Esophagus muscularis mucosa (tissue), 4 donors: ENCODE results near the gene MRPL24. TPM values are rescaled to one million over a fixed set of nuclear protein-coding genes. Genes with fewer than 3 reads are reported as not detected.
A peak's percentile ranks its signal among the peaks of the same experiment; 100 is the strongest.

ENCODE experiments used
- DNase-seq: peaks from one replicate; pipeline ENCODE4 v3.0.0-alpha.2; 2017; ENCODE audit errors: extremely low spot score
- H3K27ac ChIP-seq, 4 donors: fragments of 200-600 bp; sonication (generic); replicated peaks in 1 of 4; 1 replicate in 3 of 4; 2 replicates in 1 of 4; pipeline ENCODE4 v1.5.1; 2016 to 2019; ENCODE audit warnings: mild to moderate bottlenecking in 1 of 4
- H3K27me3 ChIP-seq, 4 donors: fragments of 200-600 bp; sonication (generic); one replicate each; pipeline versions ENCODE4 v1.5.1 to v1.6.0; 2016 to 2019
- H3K36me3 ChIP-seq, 4 donors: fragments of 200-600 bp; sonication (generic); one replicate each; pipeline ENCODE4 v1.5.1; 2016 to 2019
- H3K4me1 ChIP-seq, 4 donors: fragments of 200-600 bp; sonication (generic); one replicate each; pipeline ENCODE4 v1.5.1; 2016 to 2019
- H3K4me3 ChIP-seq, 4 donors: fragments of 200-600 bp; sonication (generic); 1 replicate in 2 of 4; 2 replicates in 2 of 4; pipeline ENCODE4 v1.5.1; 2016 to 2019; ENCODE audit warnings: mild to moderate bottlenecking in 4 of 4, moderate library complexity in 1 of 4
- H3K9me3 ChIP-seq, 4 donors: fragments of 200-600 bp; sonication (generic); 1 replicate in 3 of 4; 2 replicates in 1 of 4; pipeline ENCODE4 v1.5.1; 2016 to 2019
- EP300 ChIP-seq: sonication (generic); formaldehyde crosslinking; IDR thresholded peaks from one replicate; pipeline ENCODE4 v1.6.1; 2017; ENCODE audit warnings: antibody characterized with exemption
- POLR2A ChIP-seq: fragments of 450-650 bp; IDR thresholded peaks from one replicate; pipeline ENCODE4 v1.6.1; 2017; ENCODE audit warnings: antibody characterized with exemption, moderate library complexity, mild to moderate bottlenecking, low read depth
- POLR2AphosphoS5 ChIP-seq, 2 donors: sonication (generic); formaldehyde crosslinking; IDR thresholded peaks; one replicate each; pipeline ENCODE4 v1.6.1; 2017; ENCODE audit warnings: antibody characterized with exemption in 2 of 2
- WGBS: methylation state at CpG from one replicate; pipeline ENCODE4 v1.1.5; 2018; 5-methylcytosine and 5-hydroxymethylcytosine counted together
- intact Hi-C: fragments of 100-400 bp; cut with DNase I; formaldehyde crosslinking; loops from one replicate; pipeline ENCODE4 v1.15.1; 2023
- total RNA-seq, 4 donors: library from RNA; depleted of rRNA; stranded (reverse); fragments of >200 nt; gene quantifications; one replicate each; pipeline versions ENCODE4 v1.1.0 to v1.2.1, GENCODE V29; 2016
- TF ChIP-seq, protein P1 (sequence below), 3 experiments: fragments of 200-600 bp in 2 of 3; fragments of 450-650 bp in 1 of 3; sonication (generic) in 2 of 3; IDR thresholded peaks; one replicate each; pipeline ENCODE4 v1.5.1; 2017 to 2019; ENCODE audit warnings: antibody characterized with exemption in 3 of 3, mild to moderate bottlenecking in 2 of 3, moderate library complexity in 1 of 3

The MRPL24 gene
- total RNA-seq, 4 donors from 2014 or later: 43.5 to 67.4 (median 62.4) TPM

DNA sequence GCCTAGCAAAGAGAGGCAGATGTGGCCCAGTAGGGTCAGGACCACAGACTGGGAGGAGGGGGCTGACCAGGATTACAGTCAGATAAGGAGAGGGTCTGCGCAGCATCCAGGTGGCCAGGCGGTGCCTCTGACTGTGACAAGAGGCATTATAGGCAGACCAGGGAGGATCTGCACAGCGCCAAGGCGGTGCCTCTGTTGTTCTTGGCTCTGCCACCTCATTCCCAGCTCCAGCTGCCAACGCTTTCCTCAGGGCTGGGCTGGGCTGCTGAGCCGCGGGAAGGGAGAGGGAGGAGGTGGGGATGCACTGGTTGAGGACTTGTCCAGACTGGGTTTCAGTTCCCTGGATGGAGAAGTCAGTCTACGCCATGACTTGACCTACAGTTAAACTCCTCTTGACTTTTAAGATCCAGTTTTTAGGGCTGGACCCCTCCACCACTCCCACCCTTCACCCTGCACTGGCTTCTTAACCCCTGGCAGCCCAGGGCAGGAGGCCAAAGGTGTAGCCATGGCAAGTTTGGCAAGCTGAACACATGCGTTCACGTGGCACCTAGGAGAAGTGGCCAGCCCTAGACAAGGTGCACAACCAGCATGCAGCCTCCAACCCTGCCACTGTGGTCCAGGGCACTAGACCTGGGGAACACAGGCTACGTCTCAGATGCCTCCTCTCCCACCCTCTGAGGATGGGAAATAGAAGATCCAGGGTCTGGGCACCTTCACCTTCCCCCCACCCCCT, 31.0 kb downstream of the MRPL24 start:
- intact Hi-C loops: no loop called here

DNA sequence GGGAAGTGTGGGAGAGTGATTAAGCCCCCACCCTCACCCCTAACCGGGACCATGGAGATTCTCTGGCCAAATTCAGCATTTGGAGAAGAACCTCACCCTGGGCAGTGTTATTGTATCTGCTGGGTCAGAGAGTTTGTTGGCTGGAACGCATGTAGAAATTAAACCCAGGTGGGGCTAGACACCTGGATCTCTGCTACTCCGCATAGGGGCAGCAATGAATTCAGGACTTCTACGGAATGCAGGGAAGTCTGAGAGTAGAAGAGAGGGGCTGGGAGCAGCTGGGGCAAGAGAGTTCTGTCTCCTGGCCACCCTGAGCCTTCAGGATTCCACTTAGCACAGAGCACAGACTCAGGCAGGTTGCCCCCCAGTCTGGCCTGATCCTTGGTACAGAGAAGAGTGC, 31.9 kb downstream of the MRPL24 start:
- Histone ChIP-seq H3K27ac (peak overlapping the region; percentile 56 to 88 (median 71)), H3K4me1 (peaks cover 38 to 89% (median 79%) of the 10 kb centered on the region in 4 donors), H3K27me3 (peaks cover 0 to 5% (median 0%) of the 10 kb centered on the region in 4 donors), H3K9me3 (no peaks in the 10 kb centered on the region), H3K4me3 (no peak overlapping the region), H3K36me3 (no peaks in the 10 kb centered on the region)
- WGBS: 85% methylated on average over 4 of the region's 4 CpGs
- DNase-seq: no peak
- intact Hi-C loops: no loop called here
- TF ChIP-seq POLR2A (no peak), POLR2AphosphoS5 (IDR thresholded peaks at IDR 0.05) (no peak), EP300 (no peak)
- TF ChIP-seq, protein P1, sequence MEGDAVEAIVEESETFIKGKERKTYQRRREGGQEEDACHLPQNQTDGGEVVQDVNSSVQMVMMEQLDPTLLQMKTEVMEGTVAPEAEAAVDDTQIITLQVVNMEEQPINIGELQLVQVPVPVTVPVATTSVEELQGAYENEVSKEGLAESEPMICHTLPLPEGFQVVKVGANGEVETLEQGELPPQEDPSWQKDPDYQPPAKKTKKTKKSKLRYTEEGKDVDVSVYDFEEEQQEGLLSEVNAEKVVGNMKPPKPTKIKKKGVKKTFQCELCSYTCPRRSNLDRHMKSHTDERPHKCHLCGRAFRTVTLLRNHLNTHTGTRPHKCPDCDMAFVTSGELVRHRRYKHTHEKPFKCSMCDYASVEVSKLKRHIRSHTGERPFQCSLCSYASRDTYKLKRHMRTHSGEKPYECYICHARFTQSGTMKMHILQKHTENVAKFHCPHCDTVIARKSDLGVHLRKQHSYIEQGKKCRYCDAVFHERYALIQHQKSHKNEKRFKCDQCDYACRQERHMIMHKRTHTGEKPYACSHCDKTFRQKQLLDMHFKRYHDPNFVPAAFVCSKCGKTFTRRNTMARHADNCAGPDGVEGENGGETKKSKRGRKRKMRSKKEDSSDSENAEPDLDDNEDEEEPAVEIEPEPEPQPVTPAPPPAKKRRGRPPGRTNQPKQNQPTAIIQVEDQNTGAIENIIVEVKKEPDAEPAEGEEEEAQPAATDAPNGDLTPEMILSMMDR (IDR thresholded peaks at IDR 0.05): no peak

More for the DNA sequence above, 31.0 kb downstream of the MRPL24 start:
- H3K4me3 ChIP-seq: no peak overlapping the region
- 24% methylated on average over 9 of the region's 11 CpGs for WGBS
- H3K4me1 ChIP-seq: peaks cover 30 to 80% (median 70%) of the 10 kb centered on the region in 4 donors
- no peaks in the 10 kb centered on the region for H3K36me3 ChIP-seq
- no peak for DNase-seq
- no peak for TF ChIP-seq EP300
- no peak for TF ChIP-seq POLR2A
- TF ChIP-seq POLR2AphosphoS5 (IDR thresholded peaks at IDR 0.05): peak; percentile 29 to 41
- TF ChIP-seq, protein P1 (IDR thresholded peaks at IDR 0.05): no peak
- H3K27ac ChIP-seq: peak overlapping the region; percentile 56 to 76 (median 64)
- H3K9me3 ChIP-seq: no peaks in the 10 kb centered on the region
- H3K27me3 ChIP-seq: no peaks in the 10 kb centered on the region

DNA sequence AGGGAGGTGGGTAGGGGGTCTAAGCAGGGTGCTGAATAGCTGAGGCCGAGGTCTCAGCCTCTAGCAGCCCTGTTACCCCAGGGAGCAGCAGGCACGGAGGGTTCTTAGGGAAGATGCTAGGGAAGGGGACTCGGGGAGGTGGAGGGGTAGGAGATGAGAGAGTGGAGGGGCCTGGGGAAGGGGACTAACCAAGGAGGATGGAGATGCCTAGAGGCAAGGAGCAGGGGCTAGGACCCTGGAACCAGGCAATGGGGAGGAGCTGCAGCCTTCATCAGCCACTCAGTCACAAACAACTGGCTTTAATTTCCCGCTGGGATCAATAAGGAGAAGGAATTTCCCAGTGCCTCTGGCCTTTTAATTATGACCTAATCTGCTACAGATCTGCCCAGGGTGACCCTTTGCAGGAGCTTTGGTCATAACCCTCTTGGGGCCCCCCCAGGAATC, 32.6 kb downstream of the MRPL24 start:
- peaks cover 39 to 97% (median 86%) of the 10 kb centered on the region in 4 donors for H3K4me1 ChIP-seq
- 70% methylated on average over 4 of the region's 4 CpGs for WGBS
- no peaks in the 10 kb centered on the region for H3K9me3 ChIP-seq
- TF ChIP-seq, protein P1 (IDR thresholded peaks at IDR 0.05): no peak
- TF ChIP-seq EP300 (no peak), POLR2A (no peak)
- DNase-seq: no peak
- no peak overlapping the region for H3K4me3 ChIP-seq
- peak overlapping the region; percentile 76 to 88 (median 88) for H3K27ac ChIP-seq
- H3K36me3 ChIP-seq: no peaks in the 10 kb centered on the region
- intact Hi-C loops: no loop called here
- H3K27me3 ChIP-seq: peaks cover 0 to 13% (median 0%) of the 10 kb centered on the region in 4 donors

DNA sequence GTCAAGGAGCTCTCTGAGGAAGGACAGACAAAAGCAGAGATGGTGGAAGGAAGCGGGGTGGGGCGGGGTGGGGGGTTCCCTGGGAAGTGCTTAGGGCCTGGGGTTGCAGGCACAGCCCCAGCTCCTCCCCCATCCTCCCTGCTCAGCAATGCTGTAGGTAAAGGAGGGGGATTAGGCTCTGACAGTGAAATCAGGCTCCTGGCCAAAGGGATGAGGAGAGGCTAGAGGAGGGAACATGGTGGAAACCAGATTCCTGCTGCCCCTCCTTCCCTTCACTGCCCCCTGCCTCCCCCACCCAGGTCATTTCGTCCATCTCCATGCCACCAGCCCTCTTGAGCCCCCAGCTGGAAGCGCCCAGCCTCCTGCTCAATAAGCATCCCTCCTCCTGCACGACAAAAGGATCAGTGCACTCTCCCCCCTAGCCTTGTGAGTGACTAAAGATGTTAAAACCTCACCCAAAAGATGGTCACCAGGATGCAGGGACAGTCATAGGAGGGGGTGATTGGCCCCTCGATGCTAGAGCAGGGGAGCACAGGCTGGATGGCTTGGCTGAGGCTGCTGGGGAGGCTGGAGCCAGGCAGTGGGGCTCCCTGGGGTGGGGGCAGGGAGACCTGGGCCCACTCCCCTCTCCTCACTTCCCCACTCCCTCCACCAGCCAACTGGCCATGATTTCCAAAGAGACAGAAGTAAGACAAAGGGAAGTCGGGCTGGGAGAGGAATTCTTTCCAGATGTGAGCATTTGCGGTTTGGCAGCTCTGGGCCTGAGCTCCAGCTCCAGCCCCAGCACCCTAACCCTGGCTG, 33.3 kb downstream of the MRPL24 start:
- intact Hi-C loops: loop anchor here (2.0 kb wide), 1 partner anchor 17 kb away; no protein-coding TSS in a partner anchor
- H3K27ac ChIP-seq: peak overlapping the region; percentile 76 to 88 (median 88)
- DNase-seq: no peak
- no peaks in the 10 kb centered on the region for H3K36me3 ChIP-seq
- TF ChIP-seq EP300 (no peak), POLR2A (no peak), POLR2AphosphoS5 (IDR thresholded peaks at IDR 0.05) (no peak)
- TF ChIP-seq, protein P1 (IDR thresholded peaks at IDR 0.05): no peak
- peaks cover 39 to 91% (median 81%) of the 10 kb centered on the region in 4 donors for H3K4me1 ChIP-seq
- no peak overlapping the region for H3K4me3 ChIP-seq
- no peaks in the 10 kb centered on the region for H3K9me3 ChIP-seq
- WGBS: 77% methylated on average over 7 of the region's 8 CpGs
- H3K27me3 ChIP-seq: peaks cover 0 to 16% (median 0%) of the 10 kb centered on the region in 4 donors
